H1 (cell line): ENCODE measurements around the gene SMIM10. TPM values are rescaled to one million over a fixed set of nuclear protein-coding genes. Genes with fewer than 3 reads are reported as not detected.
A peak's percentile ranks its signal among the peaks of the same experiment; 100 is the strongest.

Source experiments
- CTCF ChIA-PET: fragments of 300-600 bp; sonication (Branson Sonifier 250); formaldehyde crosslinking; loops from one replicate; lab custom pipeline; 2021; ENCODE audit not compliant: partially characterized antibody; lab: Charles Lee
- POLR2A ChIA-PET: fragments of 300-600 bp; sonication (Branson Sonifier 250); formaldehyde crosslinking; loops from one replicate; lab custom pipeline; 2021; ENCODE audit warnings: inconsistent platforms; ENCODE audit not compliant: partially characterized antibody; lab: Charles Lee
- DNase-seq, 2 experiments: peaks; one replicate each; pipeline versions ENCODE4 v3.0.0 to v3.0.0-alpha.2; 2010 to 2022; ENCODE audit warnings: low spot score in 2 of 2, low read depth in 1 of 2, mixed read lengths in 1 of 2
- FAIRE-seq: peaks from 2 replicates; lab custom pipeline; 2011; peaks lifted over from hg19 to GRCh38; lab: Jason Lieb, UNC
- H2AFZ ChIP-seq: 2 replicates; pipeline ENCODE4 v1.8.1; 2012; ENCODE audit warnings: low read length, inconsistent platforms
- H2AK5ac ChIP-seq: 2 replicates; pipeline ENCODE4 v1.6.1; 2013; ENCODE audit warnings: low read depth, low read length
- H2BK120ac ChIP-seq: replicated peaks from 2 replicates; pipeline ENCODE3; 2013; ENCODE audit warnings: low read depth, low read length, inconsistent platforms
- H2BK12ac ChIP-seq: 2 replicates; pipeline ENCODE4 v1.6.1; 2013; ENCODE audit warnings: low read depth, low read length
- H2BK15ac ChIP-seq: 2 replicates; pipeline ENCODE4 v1.6.1; 2013; ENCODE audit warnings: low read length
- H2BK20ac ChIP-seq: 2 replicates; pipeline ENCODE4 v1.6.1; 2013; ENCODE audit warnings: low read length
- H2BK5ac ChIP-seq: 2 replicates; pipeline ENCODE4 v1.6.1; 2013; ENCODE audit warnings: low read depth, low read length
- H3K14ac ChIP-seq: 2 replicates; pipeline ENCODE4 v1.6.1; 2013; ENCODE audit warnings: inconsistent platforms; ENCODE audit not compliant: insufficient read length
- H3K18ac ChIP-seq: 2 replicates; pipeline ENCODE4 v1.6.1; 2013; ENCODE audit warnings: low read length; ENCODE audit errors: extremely low read depth
- H3K23ac ChIP-seq: 2 replicates; pipeline ENCODE4 v1.6.1; 2013; ENCODE audit warnings: inconsistent platforms; ENCODE audit not compliant: insufficient read length
- H3K23me2 ChIP-seq: 2 replicates; pipeline ENCODE4 v1.6.1; 2013; ENCODE audit warnings: low read depth, low read length
- H3K27ac ChIP-seq: 2 replicates; pipeline ENCODE4 v1.6.1; 2011; ENCODE audit warnings: low read depth, low read length, inconsistent platforms
- H3K27me3 ChIP-seq, 4 experiments: replicated peaks in 1 of 4; 1 replicate in 1 of 4; 2 replicates in 3 of 4; pipeline versions ENCODE4 v1.6.1 to v1.8.1; 2011 to 2013; ENCODE audit warnings: low read length in 3 of 4, mild to moderate bottlenecking in 3 of 4, inconsistent platforms in 2 of 4, mixed read lengths in 2 of 4, moderate library complexity in 1 of 4; ENCODE audit not compliant: control insufficient read depth in 3 of 4, insufficient read depth in 3 of 4; ENCODE audit errors: extremely low read depth in 1 of 4
- H3K36me3 ChIP-seq, 4 experiments: 2 replicates each; pipeline versions ENCODE4 v1.6.1 to v1.8.1; 2011 to 2013; ENCODE audit warnings: mild to moderate bottlenecking in 4 of 4, low read length in 3 of 4, moderate library complexity in 2 of 4, control low read depth in 1 of 4, inconsistent platforms in 1 of 4; ENCODE audit not compliant: insufficient read depth in 4 of 4, control insufficient read depth in 2 of 4
- H3K4ac ChIP-seq: replicated peaks from 2 replicates; pipeline ENCODE3; 2013; ENCODE audit warnings: low read length, low read depth, mixed read lengths, inconsistent platforms; ENCODE audit not compliant: insufficient read length
- H3K4me1 ChIP-seq, 4 experiments: replicated peaks in 1 of 4; 1 replicate in 1 of 4; 2 replicates in 3 of 4; pipeline versions ENCODE4 v1.6.1 to v1.8.1; 2011 to 2013; ENCODE audit warnings: low read length in 3 of 4, inconsistent platforms in 2 of 4, mixed read lengths in 1 of 4; ENCODE audit not compliant: insufficient read depth in 4 of 4, control insufficient read depth in 3 of 4
- H3K4me2 ChIP-seq, 2 experiments: 2 replicates each; pipeline versions ENCODE4 v1.6.1 to v1.8.1; 2011 to 2013; ENCODE audit warnings: low read depth in 2 of 2, low read length in 2 of 2, control low read depth in 1 of 2, inconsistent platforms in 1 of 2, mild to moderate bottlenecking in 1 of 2; ENCODE audit not compliant: insufficient read depth in 1 of 2
- H3K4me3 ChIP-seq, 4 experiments: fragments of 200-600, 300-600 bp in 1 of 4; sonication (generic), shearing (Covaris generic), sonication (Bioruptor Twin) in 1 of 4; 2 replicates each; pipeline versions ENCODE4 v1.5.1 to v1.8.1; 2011 to 2016; ENCODE audit warnings: low read length in 4 of 4, low read depth in 3 of 4, control low read depth in 2 of 4, inconsistent platforms in 2 of 4, mild to moderate bottlenecking in 2 of 4, mixed read lengths in 1 of 4, moderate library complexity in 1 of 4; ENCODE audit not compliant: insufficient read depth in 2 of 4; ENCODE audit errors: extremely low read depth in 1 of 4
- H3K56ac ChIP-seq: replicated peaks from 2 replicates; pipeline ENCODE3; 2013; ENCODE audit warnings: low read depth, mild to moderate bottlenecking, mixed read lengths, low read length, inconsistent platforms; ENCODE audit not compliant: insufficient read length
- H3K79me1 ChIP-seq: 2 replicates; pipeline ENCODE4 v1.6.1; 2013; ENCODE audit warnings: low read depth, low read length, control low read depth
- H3K79me2 ChIP-seq, 2 experiments: 2 replicates each; pipeline versions ENCODE4 v1.6.1 to v1.8.1; 2012 to 2013; ENCODE audit warnings: low read length in 2 of 2, mild to moderate bottlenecking in 2 of 2, inconsistent platforms in 1 of 2; ENCODE audit not compliant: insufficient read depth in 2 of 2, control insufficient read depth in 1 of 2
- H3K9ac ChIP-seq, 4 experiments: replicated peaks in 1 of 4; 1 replicate in 1 of 4; 2 replicates in 3 of 4; pipeline versions ENCODE4 v1.6.1 to v1.8.1; 2011 to 2013; ENCODE audit warnings: low read depth in 3 of 4, low read length in 3 of 4, control low read depth in 2 of 4, mild to moderate bottlenecking in 2 of 4, moderate library complexity in 2 of 4, inconsistent platforms in 1 of 4; ENCODE audit errors: extremely low read depth in 1 of 4
- H3K9me3 ChIP-seq, 2 experiments: 2 replicates each; pipeline versions ENCODE4 v1.6.1 to v1.8.1; 2012 to 2013; ENCODE audit warnings: mild to moderate bottlenecking in 2 of 2, moderate library complexity in 2 of 2, control low read depth in 1 of 2, inconsistent platforms in 1 of 2, low read depth in 1 of 2, low read length in 1 of 2, mixed read lengths in 1 of 2; ENCODE audit not compliant: insufficient read depth in 2 of 2
- H4K20me1 ChIP-seq, 2 experiments: replicated peaks in 1 of 2; 2 replicates each; pipeline versions ENCODE3 to v1.8.1; 2011 to 2013; ENCODE audit warnings: inconsistent platforms in 2 of 2, low read length in 2 of 2, mild to moderate bottlenecking in 1 of 2; ENCODE audit not compliant: insufficient read depth in 2 of 2, control insufficient read depth in 1 of 2
- H4K5ac ChIP-seq: 2 replicates; pipeline ENCODE4 v1.6.1; 2013; ENCODE audit warnings: low read length, low read depth, mixed read lengths, inconsistent platforms; ENCODE audit not compliant: insufficient read length
- H4K8ac ChIP-seq: 2 replicates; pipeline ENCODE4 v1.8.0; 2013; ENCODE audit warnings: mild to moderate bottlenecking, moderate library complexity, low read length, inconsistent platforms; ENCODE audit not compliant: insufficient read depth; ENCODE audit errors: extremely low read depth
- H4K91ac ChIP-seq: replicated peaks from 2 replicates; pipeline ENCODE3; 2013; ENCODE audit warnings: low read length, mixed read lengths, inconsistent platforms; ENCODE audit not compliant: insufficient read length
- KDM4A ChIP-seq: IDR thresholded peaks from one replicate; pipeline ENCODE4 v1.7.1; 2012; ENCODE audit warnings: low read depth, mild to moderate bottlenecking, moderate library complexity, low read length, inconsistent platforms; ENCODE audit not compliant: severe bottlenecking
- NRF1 ChIP-seq: IDR thresholded peaks from 2 replicates; pipeline ENCODE4 v1.6.1; 2011; ENCODE audit warnings: mild to moderate bottlenecking, low read depth, low read length, improper control_type of control experiment
- RAD21 ChIP-seq, 2 experiments: IDR thresholded peaks in 1 of 2; conservative IDR thresholded peaks in 1 of 2; 2 replicates each; pipeline ENCODE4 v1.6.1; 2011; ENCODE audit warnings: low read depth in 2 of 2, low read length in 2 of 2, improper control_type of control experiment in 1 of 2, inconsistent platforms in 1 of 2, mild to moderate bottlenecking in 1 of 2, moderate library complexity in 1 of 2
- TCF12 ChIP-seq: IDR thresholded peaks from 2 replicates; pipeline ENCODE4 v1.6.1; 2011; ENCODE audit warnings: low read depth, mild to moderate bottlenecking, low read length
- TEAD4 ChIP-seq: IDR thresholded peaks from 2 replicates; pipeline ENCODE4 v1.6.1; 2012; ENCODE audit warnings: low read depth, low read length, inconsistent platforms, mixed read lengths
- WGBS, 2 experiments: shearing (Covaris generic) in 1 of 2; methylation state at CpG; one replicate each; pipeline versions ENCODE4 v1.1.6 to v1.1.7; 2013 to 2015; ENCODE audit warnings: low lambda C conversion rate in 2 of 2, mixed read lengths in 2 of 2, inconsistent platforms in 1 of 2, low coverage in 1 of 2, missing lambda C conversion rate in 1 of 2; ENCODE audit not compliant: insufficient replicate concordance in 2 of 2, insufficient coverage in 1 of 2, insufficient read length in 1 of 2; ENCODE audit errors: extremely low coverage in 1 of 2, missing lambda C conversion rate in 1 of 2; 5-methylcytosine and 5-hydroxymethylcytosine counted together
- polyA plus RNA-seq, 7 experiments: library from polyadenylated mRNA; depleted of rRNA in 3 of 7; stranded (reverse) in 5 of 7; unstranded in 2 of 7; fragments of >200 nt in 5 of 7; fragments of 200-250 nt in 2 of 7; gene quantifications; 1 replicate in 5 of 7; 2 replicates in 1 of 7; 4 replicates in 1 of 7; pipeline versions ENCODE4 v1.2.1 to v1.2.3, GENCODE V29; 2011 to 2013; ENCODE audit warnings: missing spikeins in 2 of 7, mixed read lengths in 2 of 7
- total RNA-seq: library from RNA; stranded (reverse); fragmentation: NEBNext Ultra II Directional; extraction: Animal tissue kit (Norgen Biotek cat#: 25700); gene quantifications from 2 replicates; pipeline ENCODE4 v1.2.1, GENCODE V29; 2021
- TF ChIP-seq, protein P1 (sequence below), 3 experiments: IDR thresholded peaks; 1 replicate in 2 of 3; 2 replicates in 1 of 3; pipeline versions ENCODE4 v1.5.1 to v1.6.1; 2011; ENCODE audit warnings: low read length in 3 of 3, mild to moderate bottlenecking in 3 of 3, inconsistent platforms in 2 of 3, low read depth in 1 of 3, moderate library complexity in 1 of 3; ENCODE audit not compliant: insufficient read depth in 1 of 3; ENCODE audit errors: control extremely low read depth in 1 of 3
- TF ChIP-seq, protein P2 (sequence below): IDR thresholded peaks from 2 replicates; pipeline ENCODE4 v1.6.1; 2012; ENCODE audit warnings: inconsistent platforms

The SMIM10 gene
- total and polyA plus RNA-seq, 2 of the 8 experiments (the other 6 are each of a cell fraction or from before 2014, with no cell fraction given): 2.3 to 2.8 TPM

DNA sequence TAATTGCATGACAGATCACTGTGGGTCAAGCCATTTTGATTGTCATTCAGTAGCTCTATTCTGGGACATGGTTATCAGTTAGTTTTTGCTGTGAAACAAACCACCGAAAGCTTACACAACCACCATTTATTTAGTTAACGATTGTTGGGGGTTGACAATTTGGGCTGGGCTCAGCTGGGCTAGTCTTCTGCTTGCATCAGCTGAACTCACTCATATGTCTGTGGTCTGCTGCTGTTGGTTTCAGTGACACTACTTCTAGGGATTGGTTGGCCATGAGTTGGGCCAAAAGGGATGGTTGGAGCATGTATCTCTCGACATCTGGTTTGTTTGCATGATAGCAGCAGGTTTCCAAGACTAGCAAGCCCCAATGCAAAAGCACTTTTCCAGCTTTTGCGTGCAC lies 5.3 kb upstream of the SMIM10 start:
- H4K8ac ChIP-seq: no peak overlapping the region
- no peak overlapping the region for H2BK20ac ChIP-seq
- no peaks in the 10 kb centered on the region for H3K36me3 ChIP-seq
- WGBS, 2 experiments: 87% methylated on average over 4 of the region's 4 CpGs; no CpG with 5 or more reads in 1 of the 2 experiments
- DNase-seq (no peak), FAIRE-seq (peak; percentile 71)
- H2BK120ac ChIP-seq: no peak overlapping the region
- no peak for TF ChIP-seq KDM4A
- TF ChIP-seq, protein P1, sequence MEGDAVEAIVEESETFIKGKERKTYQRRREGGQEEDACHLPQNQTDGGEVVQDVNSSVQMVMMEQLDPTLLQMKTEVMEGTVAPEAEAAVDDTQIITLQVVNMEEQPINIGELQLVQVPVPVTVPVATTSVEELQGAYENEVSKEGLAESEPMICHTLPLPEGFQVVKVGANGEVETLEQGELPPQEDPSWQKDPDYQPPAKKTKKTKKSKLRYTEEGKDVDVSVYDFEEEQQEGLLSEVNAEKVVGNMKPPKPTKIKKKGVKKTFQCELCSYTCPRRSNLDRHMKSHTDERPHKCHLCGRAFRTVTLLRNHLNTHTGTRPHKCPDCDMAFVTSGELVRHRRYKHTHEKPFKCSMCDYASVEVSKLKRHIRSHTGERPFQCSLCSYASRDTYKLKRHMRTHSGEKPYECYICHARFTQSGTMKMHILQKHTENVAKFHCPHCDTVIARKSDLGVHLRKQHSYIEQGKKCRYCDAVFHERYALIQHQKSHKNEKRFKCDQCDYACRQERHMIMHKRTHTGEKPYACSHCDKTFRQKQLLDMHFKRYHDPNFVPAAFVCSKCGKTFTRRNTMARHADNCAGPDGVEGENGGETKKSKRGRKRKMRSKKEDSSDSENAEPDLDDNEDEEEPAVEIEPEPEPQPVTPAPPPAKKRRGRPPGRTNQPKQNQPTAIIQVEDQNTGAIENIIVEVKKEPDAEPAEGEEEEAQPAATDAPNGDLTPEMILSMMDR (IDR thresholded peaks at IDR 0.05; ENCODE audit: control extremely low read depth in 1 of 3, insufficient read depth in 1 of 3, low read depth in 1 of 3, low read length in 3 of 3): no peak
- TF ChIP-seq TCF12: no peak
- no peak for TF ChIP-seq TEAD4
- TF ChIP-seq, protein P2, sequence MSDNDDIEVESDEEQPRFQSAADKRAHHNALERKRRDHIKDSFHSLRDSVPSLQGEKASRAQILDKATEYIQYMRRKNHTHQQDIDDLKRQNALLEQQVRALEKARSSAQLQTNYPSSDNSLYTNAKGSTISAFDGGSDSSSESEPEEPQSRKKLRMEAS: no peak
- TF ChIP-seq NRF1: no peak
- TF ChIP-seq RAD21 (IDR thresholded peaks at IDR 0.05 in 1 of 2, conservative IDR thresholded peaks at IDR 0.05 in 1 of 2; ENCODE audit: low read depth in 2 of 2, low read length in 2 of 2): no peak
- no peak overlapping the region for H3K18ac ChIP-seq
- no peaks in the 10 kb centered on the region for H3K79me1 ChIP-seq
- no peak overlapping the region for H2BK5ac ChIP-seq
- no peaks in the 10 kb centered on the region for H3K27me3 ChIP-seq
- no peaks in the 10 kb centered on the region for H4K20me1 ChIP-seq
- no peak overlapping the region for H4K91ac ChIP-seq
- no peaks in the 10 kb centered on the region for H3K23me2 ChIP-seq
- H3K4me3 ChIP-seq: no peak overlapping the region
- H2BK12ac ChIP-seq: no peak overlapping the region
- no peak overlapping the region for H2AFZ ChIP-seq
- POLR2A ChIA-PET: no interaction called here
- CTCF ChIA-PET: interaction anchor here (0.6 to 2.2 kb wide), 2 partner anchors 13 to 56 kb away, joined by 3 to 8 read pairs; no protein-coding TSS in a partner anchor
- H3K27ac ChIP-seq: no peak overlapping the region
- no peaks in the 10 kb centered on the region for H3K79me2 ChIP-seq
- H3K4me2 ChIP-seq: no peak overlapping the region
- no peaks in the 10 kb centered on the region for H3K9me3 ChIP-seq
- 0 out of 7 replicates have a peak, but pooled peaks cover 0 to 2% (median 0%) of the 10 kb centered on the region in 4 experiments for H3K4me1 ChIP-seq
- no peak overlapping the region for H3K56ac ChIP-seq
- no peak overlapping the region for H2BK15ac ChIP-seq
- H4K5ac ChIP-seq: no peak overlapping the region
- H3K23ac ChIP-seq: no peak overlapping the region
- H3K9ac ChIP-seq: no peak overlapping the region
- no peak overlapping the region for H3K14ac ChIP-seq
- no peak overlapping the region for H3K4ac ChIP-seq
- H2AK5ac ChIP-seq: no peak overlapping the region
